ENCODE results near the gene GPX4. TPM values are rescaled to one million over a fixed set of nuclear protein-coding genes. Genes with fewer than 3 reads are reported as not detected.
A peak's percentile ranks its signal among the peaks of the same experiment; 100 is the strongest.

The GPX4 gene
- total and polyA plus RNA-seq, 2 of the 13 experiments (the other 11 are each of a cell fraction or from before 2014, with no cell fraction given): 535 to 613 TPM

DNA sequence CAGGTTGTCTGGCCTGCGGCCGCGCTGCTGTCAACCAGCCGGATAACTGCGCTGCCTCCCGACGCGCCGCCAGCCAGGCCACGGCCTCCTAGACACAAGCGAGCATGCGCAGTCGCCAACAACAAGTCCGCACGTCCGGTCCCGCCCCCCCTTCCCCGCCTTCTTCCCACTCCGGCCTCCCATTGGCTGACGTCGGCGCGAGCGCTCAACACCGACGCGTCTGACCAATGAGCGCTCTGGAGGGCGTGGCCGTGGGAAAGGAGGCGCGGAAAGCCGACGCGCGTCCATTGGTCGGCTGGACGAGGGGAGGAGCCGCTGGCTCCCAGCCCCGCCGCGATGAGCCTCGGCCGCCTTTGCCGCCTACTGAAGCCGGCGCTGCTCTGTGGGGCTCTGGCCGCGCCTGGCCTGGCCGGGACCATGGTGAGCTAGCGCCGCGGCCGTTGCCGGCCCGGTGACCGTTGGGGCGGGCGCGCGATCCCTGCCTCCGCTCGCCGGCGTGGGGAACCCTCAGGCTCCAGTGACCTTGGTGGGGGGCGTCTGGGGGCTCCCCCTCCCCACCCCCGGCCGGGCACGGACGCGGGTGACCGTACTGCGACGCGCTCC is at the start of gene GPX4 (continued):
- TF ChIP-seq, protein P1, sequence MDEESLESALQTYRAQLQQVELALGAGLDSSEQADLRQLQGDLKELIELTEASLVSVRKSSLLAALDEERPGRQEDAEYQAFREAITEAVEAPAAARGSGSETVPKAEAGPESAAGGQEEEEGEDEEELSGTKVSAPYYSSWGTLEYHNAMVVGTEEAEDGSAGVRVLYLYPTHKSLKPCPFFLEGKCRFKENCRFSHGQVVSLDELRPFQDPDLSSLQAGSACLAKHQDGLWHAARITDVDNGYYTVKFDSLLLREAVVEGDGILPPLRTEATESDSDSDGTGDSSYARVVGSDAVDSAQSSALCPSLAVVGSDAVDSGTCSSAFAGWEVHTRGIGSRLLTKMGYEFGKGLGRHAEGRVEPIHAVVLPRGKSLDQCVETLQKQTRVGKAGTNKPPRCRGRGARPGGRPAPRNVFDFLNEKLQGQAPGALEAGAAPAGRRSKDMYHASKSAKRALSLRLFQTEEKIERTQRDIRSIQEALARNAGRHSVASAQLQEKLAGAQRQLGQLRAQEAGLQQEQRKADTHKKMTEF (CRISPR knock-in tag; IDR thresholded peaks at IDR 0.05): peak; percentile 63; the same call in 1 of the 2 replicates
- TF ChIP-seq ZNF644 (CRISPR knock-in tag; IDR thresholded peaks at IDR 0.05; ENCODE audit: low read depth): no peak
- peak; percentile 99 for TF ChIP-seq RBFOX2 (IDR thresholded peaks at IDR 0.05; ENCODE audit: low read depth, low read length)
- peak; percentile 85 for TF ChIP-seq ZSCAN31 (CRISPR knock-in tag; IDR thresholded peaks at IDR 0.05; ENCODE audit: low read depth)
- TF ChIP-seq KDM4B (CRISPR knock-in tag; IDR thresholded peaks at IDR 0.05): no peak; the same call in 1 of the 2 replicates
- TF ChIP-seq, protein P2, sequence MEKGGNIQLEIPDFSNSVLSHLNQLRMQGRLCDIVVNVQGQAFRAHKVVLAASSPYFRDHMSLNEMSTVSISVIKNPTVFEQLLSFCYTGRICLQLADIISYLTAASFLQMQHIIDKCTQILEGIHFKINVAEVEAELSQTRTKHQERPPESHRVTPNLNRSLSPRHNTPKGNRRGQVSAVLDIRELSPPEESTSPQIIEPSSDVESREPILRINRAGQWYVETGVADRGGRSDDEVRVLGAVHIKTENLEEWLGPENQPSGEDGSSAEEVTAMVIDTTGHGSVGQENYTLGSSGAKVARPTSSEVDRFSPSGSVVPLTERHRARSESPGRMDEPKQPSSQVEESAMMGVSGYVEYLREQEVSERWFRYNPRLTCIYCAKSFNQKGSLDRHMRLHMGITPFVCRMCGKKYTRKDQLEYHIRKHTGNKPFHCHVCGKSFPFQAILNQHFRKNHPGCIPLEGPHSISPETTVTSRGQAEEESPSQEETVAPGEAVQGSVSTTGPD (CRISPR knock-in tag; IDR thresholded peaks at IDR 0.05): no peak
- TF ChIP-seq SP2 (CRISPR knock-in tag; IDR thresholded peaks at IDR 0.05): peak; percentile 86
- peak; percentile 85 for TF ChIP-seq POLR2AphosphoS5 (IDR thresholded peaks at IDR 0.05; ENCODE audit: low read depth, low read length)
- peak; percentile 68; the same call in 1 of the 2 replicates for TF ChIP-seq ZNF546 (CRISPR knock-in tag; conservative IDR thresholded peaks at IDR 0.05)
- TF ChIP-seq SSRP1 (CRISPR knock-in tag; IDR thresholded peaks at IDR 0.05): no peak
- TF ChIP-seq, protein P3, sequence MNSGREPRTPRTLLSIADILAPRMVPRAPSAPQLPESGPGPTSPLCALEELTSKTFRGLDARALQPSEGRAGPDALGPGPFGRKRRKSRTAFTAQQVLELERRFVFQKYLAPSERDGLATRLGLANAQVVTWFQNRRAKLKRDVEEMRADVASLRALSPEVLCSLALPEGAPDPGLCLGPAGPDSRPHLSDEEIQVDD (CRISPR knock-in tag; IDR thresholded peaks at IDR 0.05; ENCODE audit: borderline replicate concordance): peak; percentile 67; the same call in 1 of the 2 replicates
- TF ChIP-seq ZNF44 (CRISPR knock-in tag; IDR thresholded peaks at IDR 0.05): no peak
- TF ChIP-seq IRF2 (CRISPR knock-in tag; IDR thresholded peaks at IDR 0.05): no peak
- TF ChIP-seq RORA (CRISPR knock-in tag; IDR thresholded peaks at IDR 0.05): no peak
- TF ChIP-seq, protein P4, sequence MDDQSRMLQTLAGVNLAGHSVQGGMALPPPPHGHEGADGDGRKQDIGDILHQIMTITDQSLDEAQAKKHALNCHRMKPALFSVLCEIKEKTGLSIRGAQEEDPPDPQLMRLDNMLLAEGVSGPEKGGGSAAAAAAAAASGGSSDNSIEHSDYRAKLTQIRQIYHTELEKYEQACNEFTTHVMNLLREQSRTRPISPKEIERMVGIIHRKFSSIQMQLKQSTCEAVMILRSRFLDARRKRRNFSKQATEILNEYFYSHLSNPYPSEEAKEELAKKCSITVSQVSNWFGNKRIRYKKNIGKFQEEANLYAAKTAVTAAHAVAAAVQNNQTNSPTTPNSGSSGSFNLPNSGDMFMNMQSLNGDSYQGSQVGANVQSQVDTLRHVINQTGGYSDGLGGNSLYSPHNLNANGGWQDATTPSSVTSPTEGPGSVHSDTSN (CRISPR knock-in tag; IDR thresholded peaks at IDR 0.05; ENCODE audit: borderline replicate concordance): no peak
- TF ChIP-seq, protein P5, sequence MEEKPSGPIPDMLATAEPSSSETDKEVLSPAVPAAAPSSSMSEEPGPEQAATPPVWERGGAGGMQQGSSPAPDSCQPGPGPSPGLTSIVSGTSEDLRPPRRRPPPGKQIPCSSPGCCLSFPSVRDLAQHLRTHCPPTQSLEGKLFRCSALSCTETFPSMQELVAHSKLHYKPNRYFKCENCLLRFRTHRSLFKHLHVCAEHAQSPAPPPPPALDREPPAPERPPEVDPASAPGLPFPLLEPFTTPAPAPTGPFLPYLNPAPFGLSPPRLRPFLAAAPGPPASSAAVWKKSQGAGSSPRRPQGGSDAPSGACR (CRISPR knock-in tag; IDR thresholded peaks at IDR 0.05): no peak
- TF ChIP-seq SIX4 (CRISPR knock-in tag; IDR thresholded peaks at IDR 0.05): no peak
- TF ChIP-seq, protein P6, sequence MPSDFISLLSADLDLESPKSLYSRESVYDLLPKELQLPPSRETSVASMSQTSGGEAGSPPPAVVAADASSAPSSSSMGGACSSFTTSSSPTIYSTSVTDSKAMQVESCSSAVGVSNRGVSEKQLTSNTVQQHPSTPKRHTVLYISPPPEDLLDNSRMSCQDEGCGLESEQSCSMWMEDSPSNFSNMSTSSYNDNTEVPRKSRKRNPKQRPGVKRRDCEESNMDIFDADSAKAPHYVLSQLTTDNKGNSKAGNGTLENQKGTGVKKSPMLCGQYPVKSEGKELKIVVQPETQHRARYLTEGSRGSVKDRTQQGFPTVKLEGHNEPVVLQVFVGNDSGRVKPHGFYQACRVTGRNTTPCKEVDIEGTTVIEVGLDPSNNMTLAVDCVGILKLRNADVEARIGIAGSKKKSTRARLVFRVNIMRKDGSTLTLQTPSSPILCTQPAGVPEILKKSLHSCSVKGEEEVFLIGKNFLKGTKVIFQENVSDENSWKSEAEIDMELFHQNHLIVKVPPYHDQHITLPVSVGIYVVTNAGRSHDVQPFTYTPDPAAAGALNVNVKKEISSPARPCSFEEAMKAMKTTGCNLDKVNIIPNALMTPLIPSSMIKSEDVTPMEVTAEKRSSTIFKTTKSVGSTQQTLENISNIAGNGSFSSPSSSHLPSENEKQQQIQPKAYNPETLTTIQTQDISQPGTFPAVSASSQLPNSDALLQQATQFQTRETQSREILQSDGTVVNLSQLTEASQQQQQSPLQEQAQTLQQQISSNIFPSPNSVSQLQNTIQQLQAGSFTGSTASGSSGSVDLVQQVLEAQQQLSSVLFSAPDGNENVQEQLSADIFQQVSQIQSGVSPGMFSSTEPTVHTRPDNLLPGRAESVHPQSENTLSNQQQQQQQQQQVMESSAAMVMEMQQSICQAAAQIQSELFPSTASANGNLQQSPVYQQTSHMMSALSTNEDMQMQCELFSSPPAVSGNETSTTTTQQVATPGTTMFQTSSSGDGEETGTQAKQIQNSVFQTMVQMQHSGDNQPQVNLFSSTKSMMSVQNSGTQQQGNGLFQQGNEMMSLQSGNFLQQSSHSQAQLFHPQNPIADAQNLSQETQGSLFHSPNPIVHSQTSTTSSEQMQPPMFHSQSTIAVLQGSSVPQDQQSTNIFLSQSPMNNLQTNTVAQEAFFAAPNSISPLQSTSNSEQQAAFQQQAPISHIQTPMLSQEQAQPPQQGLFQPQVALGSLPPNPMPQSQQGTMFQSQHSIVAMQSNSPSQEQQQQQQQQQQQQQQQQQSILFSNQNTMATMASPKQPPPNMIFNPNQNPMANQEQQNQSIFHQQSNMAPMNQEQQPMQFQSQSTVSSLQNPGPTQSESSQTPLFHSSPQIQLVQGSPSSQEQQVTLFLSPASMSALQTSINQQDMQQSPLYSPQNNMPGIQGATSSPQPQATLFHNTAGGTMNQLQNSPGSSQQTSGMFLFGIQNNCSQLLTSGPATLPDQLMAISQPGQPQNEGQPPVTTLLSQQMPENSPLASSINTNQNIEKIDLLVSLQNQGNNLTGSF (CRISPR knock-in tag; IDR thresholded peaks at IDR 0.05): no peak
- TF ChIP-seq KAT2B (IDR thresholded peaks at IDR 0.05; ENCODE audit: borderline replicate concordance, low read depth, low read length): no peak
- no peak for TF ChIP-seq HNF4A (CRISPR knock-in tag; IDR thresholded peaks at IDR 0.05)
- no peak for TF ChIP-seq MATR3 (CRISPR knock-in tag; IDR thresholded peaks at IDR 0.05)
